Stromal cell of bone marrow (primary cell): ENCODE measurements around the gene PACSIN1.

ENCODE experiments used
- DNase-seq: peaks from one replicate; pipeline ENCODE4 v3.0.0-alpha.2; 2012; ENCODE audit warnings: low read depth

The PACSIN1 gene, protein sequence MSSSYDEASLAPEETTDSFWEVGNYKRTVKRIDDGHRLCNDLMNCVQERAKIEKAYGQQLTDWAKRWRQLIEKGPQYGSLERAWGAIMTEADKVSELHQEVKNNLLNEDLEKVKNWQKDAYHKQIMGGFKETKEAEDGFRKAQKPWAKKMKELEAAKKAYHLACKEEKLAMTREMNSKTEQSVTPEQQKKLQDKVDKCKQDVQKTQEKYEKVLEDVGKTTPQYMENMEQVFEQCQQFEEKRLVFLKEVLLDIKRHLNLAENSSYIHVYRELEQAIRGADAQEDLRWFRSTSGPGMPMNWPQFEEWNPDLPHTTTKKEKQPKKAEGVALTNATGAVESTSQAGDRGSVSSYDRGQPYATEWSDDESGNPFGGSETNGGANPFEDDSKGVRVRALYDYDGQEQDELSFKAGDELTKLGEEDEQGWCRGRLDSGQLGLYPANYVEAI

DNA sequence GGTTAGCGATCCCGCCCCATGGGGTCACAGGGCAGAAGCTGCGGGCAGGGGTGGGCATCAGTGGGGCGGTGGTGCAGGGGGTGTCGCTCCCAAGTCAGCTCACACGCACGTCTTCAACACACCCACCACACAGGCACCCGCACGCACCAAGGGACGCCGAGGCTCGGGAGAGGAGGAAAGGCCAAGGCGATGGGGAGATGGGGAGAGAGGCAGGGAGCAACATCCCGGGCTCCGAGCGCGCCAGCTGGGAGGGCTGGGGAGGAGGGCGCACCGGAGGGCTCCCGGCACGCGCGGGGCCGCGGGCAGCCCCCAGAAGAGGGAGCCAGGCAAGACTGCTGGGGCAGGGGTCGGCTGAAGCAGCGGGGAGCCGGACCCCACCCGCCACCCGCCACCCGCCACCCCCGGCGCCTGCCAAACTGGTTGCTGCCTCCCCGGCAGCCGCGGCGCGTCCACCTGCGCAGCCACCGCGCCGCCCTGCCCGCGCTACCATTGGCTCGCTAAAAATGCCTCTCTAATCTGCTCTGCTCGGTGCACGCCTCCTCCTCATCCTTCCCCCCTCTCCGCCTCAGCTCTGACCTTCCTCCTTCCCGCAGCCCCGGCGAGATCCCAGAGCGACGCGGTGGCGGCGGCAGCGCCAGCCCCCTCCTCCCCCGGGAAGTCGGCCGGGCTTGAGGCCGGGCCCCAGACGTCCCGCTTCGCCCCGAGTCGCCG lies at the start of gene PACSIN1:
Gene PACSIN1, plus strand, starts transcription at position 546 of the 711 bp plus-strand sequence. CDS start 60,230 bp downstream, outside the sequence.
- DNase-seq, result no peak

GRCh38 chr6:34416877-34417371 lies 49.0 kb upstream of the PACSIN1 start:
- no peak for DNase-seq

DNA sequence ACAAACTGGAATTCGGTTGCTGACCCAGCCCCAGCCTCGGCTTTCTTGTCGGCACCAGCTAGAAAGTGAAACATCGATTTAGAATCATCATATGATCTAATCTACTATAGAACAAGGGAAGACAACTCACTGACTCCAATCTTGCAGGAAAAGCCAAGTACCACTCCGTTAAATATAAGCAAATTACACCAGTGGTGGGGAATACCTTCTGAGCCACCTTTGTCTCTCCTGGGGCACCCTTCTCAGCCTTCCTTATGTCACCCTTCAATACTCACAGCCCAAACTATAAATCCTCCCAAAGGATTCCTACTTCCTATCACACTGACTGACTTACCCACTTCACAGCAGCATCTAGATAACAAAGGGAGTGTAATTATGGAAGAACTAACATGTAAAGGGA lies 47.5 kb upstream of the PACSIN1 start:
- DNase-seq, result no peak

- no peak for DNase-seq
Measured at GRCh38 chr6:34423254-34423653, 42.6 kb upstream of the PACSIN1 start.

DNA sequence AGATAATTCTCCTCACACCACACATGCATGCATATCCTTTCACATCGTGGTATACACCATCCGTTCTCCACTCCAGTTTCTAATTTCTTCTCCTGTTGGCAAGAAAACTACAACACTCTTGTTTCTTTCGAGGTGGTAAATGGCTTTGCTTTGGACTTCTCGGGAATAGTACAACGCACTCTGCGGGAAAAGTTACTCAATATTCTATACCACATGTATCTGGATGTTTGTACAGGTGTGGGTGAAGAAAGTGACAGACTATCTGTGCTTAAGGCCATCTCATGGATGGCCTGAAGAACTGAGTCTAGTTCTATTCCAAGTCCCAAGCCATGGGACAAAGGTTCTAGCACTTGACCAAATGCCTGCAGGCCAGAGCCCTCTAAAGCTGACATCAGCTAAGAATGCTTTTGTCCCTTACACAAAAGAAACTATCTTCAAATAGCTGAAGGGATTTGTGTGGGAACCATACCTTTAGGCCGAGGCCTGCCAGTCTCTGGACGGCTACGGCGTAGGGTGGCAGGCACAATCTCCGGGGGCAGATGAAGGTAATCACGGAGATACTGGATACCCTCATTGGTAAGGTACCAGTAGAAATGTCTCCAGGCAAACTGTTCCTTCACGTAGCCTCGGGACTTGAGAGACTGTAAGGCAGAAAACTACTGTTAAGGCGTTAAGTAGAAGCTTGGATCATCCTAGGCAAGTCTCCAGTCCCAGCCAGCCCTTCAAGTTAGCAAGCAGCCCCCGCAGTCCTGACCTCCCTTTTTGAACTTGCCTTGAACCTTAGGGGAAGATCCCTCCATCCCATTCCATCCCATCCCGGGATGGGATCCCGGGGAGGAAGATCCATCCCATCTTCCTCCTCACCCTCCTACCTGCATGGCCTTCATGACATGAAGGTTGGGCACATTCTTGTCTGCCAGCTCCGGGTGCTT lies 41.4 kb upstream of the PACSIN1 start:
- DNase-seq, result no peak

GRCh38 chr6:34425132-34425497 lies 40.8 kb upstream of the PACSIN1 start:
- no peak for DNase-seq

DNA sequence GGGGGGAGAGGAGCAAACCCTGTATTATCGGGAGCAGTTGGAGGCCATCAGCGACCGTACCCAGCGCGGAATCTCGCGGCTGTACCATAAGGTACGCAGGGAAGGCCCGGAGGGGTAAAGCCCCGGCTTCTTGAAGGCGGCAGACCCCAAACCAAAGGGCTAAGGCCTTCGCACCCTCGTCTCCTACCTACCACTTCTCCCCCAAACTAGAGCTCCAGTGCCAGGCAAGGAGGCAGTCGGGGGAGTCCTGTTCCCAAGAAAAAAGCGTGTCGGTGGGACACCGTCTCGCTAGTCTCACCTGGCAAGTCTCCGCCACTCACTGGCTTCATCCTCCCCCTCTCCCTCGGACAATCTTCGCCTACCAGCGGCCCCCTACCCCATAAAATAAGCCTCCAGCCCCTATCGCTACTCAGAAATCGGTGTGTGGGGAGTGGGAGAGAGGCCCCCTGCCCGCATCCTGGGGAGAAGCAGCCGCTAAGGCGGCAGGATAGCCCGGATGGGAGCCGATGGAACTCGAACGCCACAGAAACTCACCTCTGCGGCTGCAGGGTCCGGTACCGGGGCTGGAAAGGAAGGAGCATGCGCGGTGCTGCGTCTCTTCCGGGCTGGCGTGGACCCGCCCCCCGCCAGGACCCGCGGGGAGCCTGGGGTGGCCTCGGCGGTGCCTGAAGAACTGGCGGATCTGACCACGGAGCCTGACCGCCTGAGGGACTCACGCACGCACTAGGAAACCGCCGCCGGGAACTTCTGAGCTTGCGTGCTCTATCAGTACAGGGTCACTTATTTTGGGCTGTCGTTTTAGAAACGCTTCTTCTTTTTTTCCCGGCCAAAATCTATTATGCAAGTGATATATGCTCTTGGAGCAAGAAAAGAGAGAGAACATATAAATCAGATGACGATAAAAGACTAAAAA lies 40.1 kb upstream of the PACSIN1 start, which contains the start of gene RPS10:
Gene RPS10, minus strand, starts transcription at position 572 of the 913 bp plus-strand sequence. CDS start 848 bp downstream, outside the sequence.
- DNase-seq, result peak; percentile 80

GRCh38 chr6:34435916-34436315 lies 30.0 kb upstream of the PACSIN1 start:
- no peak for DNase-seq

GRCh38 chr6:34436803-34437643 lies 28.9 kb upstream of the PACSIN1 start:
- no peak for DNase-seq

GRCh38 chr6:34437644-34437970 lies 28.3 kb upstream of the PACSIN1 start:
- DNase-seq, result no peak

DNA sequence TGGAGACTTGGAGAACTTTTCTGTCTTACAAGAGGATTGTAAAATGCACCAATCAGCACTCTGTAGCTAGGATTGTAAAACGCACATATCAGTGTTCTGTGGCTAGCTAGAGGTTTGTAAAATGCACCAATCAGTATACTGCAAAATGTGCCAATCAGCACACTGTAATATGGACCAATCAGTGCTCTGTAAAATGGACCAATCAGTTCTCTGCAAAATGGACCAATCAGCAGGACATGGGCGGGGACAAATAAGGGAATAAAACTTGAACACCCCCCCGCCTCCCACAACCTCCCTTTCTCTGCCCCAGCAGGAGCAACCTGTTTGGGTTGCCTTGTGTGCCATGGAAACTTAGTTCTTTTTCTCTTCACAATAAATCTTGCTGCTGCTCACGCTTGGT lies 27.2 kb upstream of the PACSIN1 start:
- no peak for DNase-seq

GRCh38 chr6:34439442-34439841 lies 26.4 kb upstream of the PACSIN1 start:
- no peak for DNase-seq

DNA sequence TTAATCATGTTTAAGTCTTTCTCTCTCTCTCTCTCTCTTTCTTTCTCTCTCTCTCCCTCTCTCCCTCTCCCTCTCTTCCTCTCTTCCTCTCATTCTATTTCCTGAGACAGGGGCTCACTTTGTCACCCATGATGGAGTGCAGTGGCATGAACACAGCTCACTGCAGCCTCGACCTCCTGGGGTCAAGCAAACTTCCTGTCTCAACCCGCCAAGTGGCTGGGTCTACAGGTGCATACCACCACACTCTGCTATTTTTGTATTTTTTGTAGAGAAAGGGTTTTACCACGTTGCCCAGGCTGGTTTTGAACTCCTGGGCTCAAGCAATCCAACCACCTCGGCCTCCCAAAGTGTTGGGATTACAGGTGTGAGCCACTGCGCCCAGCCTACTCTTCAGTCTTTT lies 24.4 kb upstream of the PACSIN1 start:
- no peak for DNase-seq

- DNase-seq, result no peak
Measured at GRCh38 chr6:34445313-34445860, 20.5 kb upstream of the PACSIN1 start.

- DNase-seq, result no peak
Measured at GRCh38 chr6:34447386-34447785, 18.5 kb upstream of the PACSIN1 start.

- DNase-seq, result no peak
Measured at GRCh38 chr6:34447910-34448309, 18.0 kb upstream of the PACSIN1 start.

- no peak for DNase-seq
Measured at GRCh38 chr6:34451192-34451591, 14.7 kb upstream of the PACSIN1 start.

GRCh38 chr6:34455831-34456230 lies 10.0 kb upstream of the PACSIN1 start:
- no peak for DNase-seq

- DNase-seq, result no peak
Measured at GRCh38 chr6:34457382-34457741, 8.5 kb upstream of the PACSIN1 start.
